Measurements from ENCODE around the gene ZFP57.

DNA sequence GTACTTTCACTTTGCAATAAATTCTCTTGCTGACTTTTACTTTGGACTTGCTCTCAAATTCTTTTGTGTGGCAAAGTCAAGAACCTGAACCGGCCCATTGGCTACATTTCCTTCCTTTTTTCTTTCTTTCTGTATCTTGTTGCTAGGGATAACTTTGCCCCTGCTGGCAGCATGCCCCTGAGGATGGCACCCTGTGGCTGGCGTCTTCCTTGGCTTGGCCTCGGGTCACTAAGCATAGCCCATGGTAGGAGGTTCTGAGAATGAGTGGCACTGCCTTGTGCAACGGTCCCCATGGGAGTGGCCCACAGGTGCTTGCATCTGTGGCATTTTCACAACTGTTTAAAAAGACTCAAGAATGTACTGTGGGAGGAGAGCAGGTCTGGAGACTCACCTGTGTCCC is 28.2 kb upstream of the ZFP57 start:
- TF ChIP-seq, protein P1, sequence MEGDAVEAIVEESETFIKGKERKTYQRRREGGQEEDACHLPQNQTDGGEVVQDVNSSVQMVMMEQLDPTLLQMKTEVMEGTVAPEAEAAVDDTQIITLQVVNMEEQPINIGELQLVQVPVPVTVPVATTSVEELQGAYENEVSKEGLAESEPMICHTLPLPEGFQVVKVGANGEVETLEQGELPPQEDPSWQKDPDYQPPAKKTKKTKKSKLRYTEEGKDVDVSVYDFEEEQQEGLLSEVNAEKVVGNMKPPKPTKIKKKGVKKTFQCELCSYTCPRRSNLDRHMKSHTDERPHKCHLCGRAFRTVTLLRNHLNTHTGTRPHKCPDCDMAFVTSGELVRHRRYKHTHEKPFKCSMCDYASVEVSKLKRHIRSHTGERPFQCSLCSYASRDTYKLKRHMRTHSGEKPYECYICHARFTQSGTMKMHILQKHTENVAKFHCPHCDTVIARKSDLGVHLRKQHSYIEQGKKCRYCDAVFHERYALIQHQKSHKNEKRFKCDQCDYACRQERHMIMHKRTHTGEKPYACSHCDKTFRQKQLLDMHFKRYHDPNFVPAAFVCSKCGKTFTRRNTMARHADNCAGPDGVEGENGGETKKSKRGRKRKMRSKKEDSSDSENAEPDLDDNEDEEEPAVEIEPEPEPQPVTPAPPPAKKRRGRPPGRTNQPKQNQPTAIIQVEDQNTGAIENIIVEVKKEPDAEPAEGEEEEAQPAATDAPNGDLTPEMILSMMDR (IDR thresholded peaks at IDR 0.05 in 2 of 3, conservative IDR thresholded peaks at IDR 0.05 in 1 of 3; ENCODE audit: control insufficient read depth in 2 of 3, extremely low read depth in 1 of 3, insufficient read depth in 1 of 3, low read depth in 3 of 3, low read length in 3 of 3), result no peak
- TF ChIP-seq MYC (IDR thresholded peaks at IDR 0.05; ENCODE audit: insufficient read depth, insufficient read length, insufficient replicate concordance, low read length, severe bottlenecking) (no peak), POLR2A (IDR thresholded peaks at IDR 0.05; ENCODE audit: low read depth, low read length) (no peak), TCF7 (IDR thresholded peaks at IDR 0.05; ENCODE audit: borderline replicate concordance) (no peak), CEBPB (IDR thresholded peaks at IDR 0.05; ENCODE audit: borderline replicate concordance in 1 of 2, low read depth in 2 of 2, low read length in 2 of 2) (no peak), SRF (IDR thresholded peaks at IDR 0.05; ENCODE audit: low read depth in 2 of 2, low read length in 2 of 2) (no peak), POLR2AphosphoS5 (IDR thresholded peaks at IDR 0.05; ENCODE audit: low read length) (no peak), RAD21 (IDR thresholded peaks at IDR 0.05; ENCODE audit: insufficient read depth, low read depth, low read length) (no peak), EZH2 (IDR thresholded peaks at IDR 0.05; ENCODE audit: borderline replicate concordance, control insufficient read depth, low read depth, low read length) (no peak), JUND (IDR thresholded peaks at IDR 0.05; ENCODE audit: low read depth, low read length) (no peak), RBBP5 (conservative IDR thresholded peaks at IDR 0.05) (no peak)
- TF ChIP-seq, protein P2, sequence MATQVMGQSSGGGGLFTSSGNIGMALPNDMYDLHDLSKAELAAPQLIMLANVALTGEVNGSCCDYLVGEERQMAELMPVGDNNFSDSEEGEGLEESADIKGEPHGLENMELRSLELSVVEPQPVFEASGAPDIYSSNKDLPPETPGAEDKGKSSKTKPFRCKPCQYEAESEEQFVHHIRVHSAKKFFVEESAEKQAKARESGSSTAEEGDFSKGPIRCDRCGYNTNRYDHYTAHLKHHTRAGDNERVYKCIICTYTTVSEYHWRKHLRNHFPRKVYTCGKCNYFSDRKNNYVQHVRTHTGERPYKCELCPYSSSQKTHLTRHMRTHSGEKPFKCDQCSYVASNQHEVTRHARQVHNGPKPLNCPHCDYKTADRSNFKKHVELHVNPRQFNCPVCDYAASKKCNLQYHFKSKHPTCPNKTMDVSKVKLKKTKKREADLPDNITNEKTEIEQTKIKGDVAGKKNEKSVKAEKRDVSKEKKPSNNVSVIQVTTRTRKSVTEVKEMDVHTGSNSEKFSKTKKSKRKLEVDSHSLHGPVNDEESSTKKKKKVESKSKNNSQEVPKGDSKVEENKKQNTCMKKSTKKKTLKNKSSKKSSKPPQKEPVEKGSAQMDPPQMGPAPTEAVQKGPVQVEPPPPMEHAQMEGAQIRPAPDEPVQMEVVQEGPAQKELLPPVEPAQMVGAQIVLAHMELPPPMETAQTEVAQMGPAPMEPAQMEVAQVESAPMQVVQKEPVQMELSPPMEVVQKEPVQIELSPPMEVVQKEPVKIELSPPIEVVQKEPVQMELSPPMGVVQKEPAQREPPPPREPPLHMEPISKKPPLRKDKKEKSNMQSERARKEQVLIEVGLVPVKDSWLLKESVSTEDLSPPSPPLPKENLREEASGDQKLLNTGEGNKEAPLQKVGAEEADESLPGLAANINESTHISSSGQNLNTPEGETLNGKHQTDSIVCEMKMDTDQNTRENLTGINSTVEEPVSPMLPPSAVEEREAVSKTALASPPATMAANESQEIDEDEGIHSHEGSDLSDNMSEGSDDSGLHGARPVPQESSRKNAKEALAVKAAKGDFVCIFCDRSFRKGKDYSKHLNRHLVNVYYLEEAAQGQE (IDR thresholded peaks at IDR 0.05; ENCODE audit: low read depth, low read length), result no peak
- TF ChIP-seq, protein P3, sequence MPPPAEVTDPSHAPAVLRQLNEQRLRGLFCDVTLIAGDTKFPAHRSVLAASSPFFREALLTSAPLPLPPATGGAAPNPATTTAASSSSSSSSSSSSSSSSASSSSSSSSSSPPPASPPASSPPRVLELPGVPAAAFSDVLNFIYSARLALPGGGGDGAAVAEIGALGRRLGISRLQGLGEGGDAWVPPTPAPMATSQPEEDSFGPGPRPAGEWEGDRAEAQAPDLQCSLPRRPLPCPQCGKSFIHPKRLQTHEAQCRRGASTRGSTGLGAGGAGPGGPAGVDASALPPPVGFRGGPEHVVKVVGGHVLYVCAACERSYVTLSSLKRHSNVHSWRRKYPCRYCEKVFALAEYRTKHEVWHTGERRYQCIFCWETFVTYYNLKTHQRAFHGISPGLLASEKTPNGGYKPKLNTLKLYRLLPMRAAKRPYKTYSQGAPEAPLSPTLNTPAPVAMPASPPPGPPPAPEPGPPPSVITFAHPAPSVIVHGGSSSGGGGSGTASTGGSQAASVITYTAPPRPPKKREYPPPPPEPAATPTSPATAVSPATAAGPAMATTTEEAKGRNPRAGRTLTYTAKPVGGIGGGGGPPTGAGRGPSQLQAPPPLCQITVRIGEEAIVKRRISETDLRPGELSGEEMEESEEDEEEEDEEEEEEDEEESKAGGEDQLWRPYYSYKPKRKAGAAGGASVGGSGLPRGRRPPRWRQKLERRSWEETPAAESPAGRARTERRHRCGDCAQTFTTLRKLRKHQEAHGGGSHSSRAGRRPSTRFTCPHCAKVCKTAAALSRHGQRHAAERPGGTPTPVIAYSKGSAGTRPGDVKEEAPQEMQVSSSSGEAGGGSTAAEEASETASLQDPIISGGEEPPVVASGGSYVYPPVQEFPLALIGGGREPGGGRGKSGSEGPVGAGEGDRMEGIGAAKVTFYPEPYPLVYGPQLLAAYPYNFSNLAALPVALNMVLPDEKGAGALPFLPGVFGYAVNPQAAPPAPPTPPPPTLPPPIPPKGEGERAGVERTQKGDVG (CRISPR knock-in tag; IDR thresholded peaks at IDR 0.05), result no peak
- TF ChIP-seq, protein P4, sequence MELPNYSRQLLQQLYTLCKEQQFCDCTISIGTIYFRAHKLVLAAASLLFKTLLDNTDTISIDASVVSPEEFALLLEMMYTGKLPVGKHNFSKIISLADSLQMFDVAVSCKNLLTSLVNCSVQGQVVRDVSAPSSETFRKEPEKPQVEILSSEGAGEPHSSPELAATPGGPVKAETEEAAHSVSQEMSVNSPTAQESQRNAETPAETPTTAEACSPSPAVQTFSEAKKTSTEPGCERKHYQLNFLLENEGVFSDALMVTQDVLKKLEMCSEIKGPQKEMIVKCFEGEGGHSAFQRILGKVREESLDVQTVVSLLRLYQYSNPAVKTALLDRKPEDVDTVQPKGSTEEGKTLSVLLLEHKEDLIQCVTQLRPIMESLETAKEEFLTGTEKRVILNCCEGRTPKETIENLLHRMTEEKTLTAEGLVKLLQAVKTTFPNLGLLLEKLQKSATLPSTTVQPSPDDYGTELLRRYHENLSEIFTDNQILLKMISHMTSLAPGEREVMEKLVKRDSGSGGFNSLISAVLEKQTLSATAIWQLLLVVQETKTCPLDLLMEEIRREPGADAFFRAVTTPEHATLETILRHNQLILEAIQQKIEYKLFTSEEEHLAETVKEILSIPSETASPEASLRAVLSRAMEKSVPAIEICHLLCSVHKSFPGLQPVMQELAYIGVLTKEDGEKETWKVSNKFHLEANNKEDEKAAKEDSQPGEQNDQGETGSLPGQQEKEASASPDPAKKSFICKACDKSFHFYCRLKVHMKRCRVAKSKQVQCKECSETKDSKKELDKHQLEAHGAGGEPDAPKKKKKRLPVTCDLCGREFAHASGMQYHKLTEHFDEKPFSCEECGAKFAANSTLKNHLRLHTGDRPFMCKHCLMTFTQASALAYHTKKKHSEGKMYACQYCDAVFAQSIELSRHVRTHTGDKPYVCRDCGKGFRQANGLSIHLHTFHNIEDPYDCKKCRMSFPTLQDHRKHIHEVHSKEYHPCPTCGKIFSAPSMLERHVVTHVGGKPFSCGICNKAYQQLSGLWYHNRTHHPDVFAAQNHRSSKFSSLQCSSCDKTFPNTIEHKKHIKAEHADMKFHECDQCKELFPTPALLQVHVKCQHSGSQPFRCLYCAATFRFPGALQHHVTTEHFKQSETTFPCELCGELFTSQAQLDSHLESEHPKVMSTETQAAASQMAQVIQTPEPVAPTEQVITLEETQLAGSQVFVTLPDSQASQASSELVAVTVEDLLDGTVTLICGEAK (IDR thresholded peaks at IDR 0.05; ENCODE audit: borderline replicate concordance), result no peak
